SU-DHL-6 (cell line): ENCODE data around the gene CEP128.

Source experiments
- H2AFZ ChIP-seq: fragments of 200-600 bp; sonication (generic); 2 replicates; pipeline ENCODE4 v1.6.1; 2014; ENCODE audit warnings: low read depth, mild to moderate bottlenecking, moderate library complexity, mixed read lengths, antibody characterized with exemption, low read length; ENCODE audit not compliant: severe bottlenecking
- H3F3A ChIP-seq: fragments of 200-600 bp; shearing (Covaris generic); 2 replicates; pipeline ENCODE4 v1.6.0; 2016; ENCODE audit warnings: antibody characterized with exemption, mild to moderate bottlenecking; ENCODE audit not compliant: insufficient read depth
- H3K27ac ChIP-seq: fragments of 200-600 bp; sonication (generic); 2 replicates; pipeline ENCODE4 v1.5.1; 2016; ENCODE audit warnings: low read depth, mild to moderate bottlenecking, low read length, moderate library complexity, mixed read lengths
- H3K27me3 ChIP-seq: fragments of 200-600 bp; sonication (generic), shearing (Covaris generic); 2 replicates; pipeline ENCODE4 v1.6.0; 2014; ENCODE audit warnings: mild to moderate bottlenecking, low read length
- H3K36me3 ChIP-seq: fragments of 200-600 bp; sonication (generic); 2 replicates; pipeline ENCODE4 v1.6.1; 2014; ENCODE audit warnings: mild to moderate bottlenecking, low read length, mixed read lengths
- H3K4me2 ChIP-seq: fragments of 300-600, 200-600 bp; shearing (Covaris generic), sonication (generic); 2 replicates; pipeline ENCODE4 v1.6.0; 2014; ENCODE audit warnings: low read length, low read depth, mild to moderate bottlenecking; ENCODE audit not compliant: poor library complexity, severe bottlenecking
- H3K4me3 ChIP-seq: fragments of 200-600 bp; sonication (generic); 2 replicates; pipeline ENCODE4 v1.5.1; 2014; ENCODE audit warnings: antibody characterized with exemption, low read length, mild to moderate bottlenecking, mixed read lengths; ENCODE audit not compliant: insufficient read depth, poor library complexity, severe bottlenecking
- H3K79me2 ChIP-seq: fragments of 200-600 bp; sonication (generic); 2 replicates; pipeline ENCODE4 v1.6.1; 2014; ENCODE audit warnings: mild to moderate bottlenecking, low read length, moderate library complexity; ENCODE audit not compliant: insufficient read depth
- H3K9ac ChIP-seq: fragments of 200-600 bp; sonication (generic); 2 replicates; pipeline ENCODE4 v1.7.0; 2014; ENCODE audit warnings: mild to moderate bottlenecking, low read length
- H3K9me2 ChIP-seq: fragments of 200-600 bp; sonication (generic); replicated peaks from 2 replicates; pipeline ENCODE4 v1.6.1; 2014; ENCODE audit warnings: low read length; ENCODE audit not compliant: insufficient read depth
- H3K9me3 ChIP-seq: fragments of 200-600 bp; sonication (generic); 2 replicates; pipeline ENCODE4 v1.6.1; 2014; ENCODE audit warnings: low read length, mixed read lengths; ENCODE audit not compliant: insufficient read depth
- H4K20me1 ChIP-seq: fragments of 200-600 bp; sonication (generic); 2 replicates; pipeline ENCODE4 v1.6.1; 2014; ENCODE audit warnings: low read depth, mild to moderate bottlenecking, antibody characterized with exemption, low read length, moderate library complexity, mixed read lengths
- CTCF ChIP-seq: fragments of 200-600 bp; sonication (generic); IDR thresholded peaks from one replicate; pipeline ENCODE4 v1.5.1; 2017; ENCODE audit warnings: antibody characterized with exemption, mild to moderate bottlenecking, low read length, moderate library complexity; ENCODE audit not compliant: insufficient read depth, poor library complexity, severe bottlenecking
- EZH2phosphoT487 ChIP-seq: fragments of 200-600 bp; sonication (generic), shearing (Covaris generic); conservative IDR thresholded peaks from 2 replicates; pipeline ENCODE4 v1.6.1; 2018; ENCODE audit warnings: mild to moderate bottlenecking, antibody characterized with exemption, low read length, moderate library complexity, mixed read lengths

Gene CEP128

DNA sequence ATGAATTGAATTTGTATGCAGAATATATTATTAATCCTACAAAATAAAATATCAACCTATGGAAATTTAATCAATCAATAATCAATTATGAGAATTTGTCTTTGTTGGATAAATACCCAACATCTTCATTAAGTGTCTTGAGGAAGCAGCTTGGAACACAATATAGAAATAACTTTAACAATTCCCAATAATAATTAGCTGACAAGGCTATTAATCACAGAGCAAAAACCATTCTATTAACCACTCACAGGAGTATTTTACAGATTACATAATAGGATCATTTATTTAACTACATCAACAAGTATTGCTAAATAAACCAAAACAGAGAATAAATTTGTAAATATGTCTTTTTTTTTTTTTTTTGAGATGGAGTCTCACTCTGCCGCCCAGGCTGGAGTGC lies 190.3 kb downstream of the CEP128 start:
- Histone ChIP-seq H3K9me3 (no peaks in the 10 kb centered on the region), H3K9me2 (no peaks in the 10 kb centered on the region), H3K27me3 (no peaks in the 10 kb centered on the region), H3K27ac (no peak overlapping the region), H3K79me2 (no peaks in the 10 kb centered on the region), H3K9ac (no peak overlapping the region), H2AFZ (no peak overlapping the region), H3K4me3 (no peak overlapping the region), H3F3A (no peaks in the 10 kb centered on the region), H3K36me3 (no peaks in the 10 kb centered on the region), H3K4me2 (no peak overlapping the region), H4K20me1 (no peaks in the 10 kb centered on the region)
- no peak for TF ChIP-seq CTCF
- TF ChIP-seq EZH2phosphoT487 = no peak

DNA sequence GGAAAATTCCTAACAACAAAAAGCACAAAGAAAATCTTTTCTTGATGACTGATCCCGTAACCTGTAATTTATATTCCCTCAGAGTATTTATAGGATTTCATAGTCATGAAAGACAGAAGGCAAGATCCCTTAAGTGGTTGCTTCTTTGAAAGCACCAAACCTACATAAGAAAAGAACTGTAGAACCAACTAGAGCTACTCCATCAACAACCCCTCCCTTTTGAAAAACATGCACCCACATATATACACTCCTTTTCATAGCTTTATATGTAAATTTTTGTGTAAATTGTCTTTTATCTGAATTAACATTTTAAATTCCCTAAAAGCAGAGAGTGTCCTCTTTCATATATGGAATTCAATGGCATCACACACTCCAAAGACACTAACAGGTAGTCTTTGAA lies 215.3 kb downstream of the CEP128 start:
- H3K36me3 ChIP-seq = no peaks in the 10 kb centered on the region
- H3K4me2 ChIP-seq = no peak overlapping the region
- H3K9me3 ChIP-seq = no peaks in the 10 kb centered on the region
- H3K27ac ChIP-seq = no peak overlapping the region
- no peak overlapping the region for H3K9ac ChIP-seq
- no peaks in the 10 kb centered on the region for H3F3A ChIP-seq
- no peaks in the 10 kb centered on the region for H3K79me2 ChIP-seq
- no peak overlapping the region for H2AFZ ChIP-seq
- no peaks in the 10 kb centered on the region for H4K20me1 ChIP-seq
- H3K27me3 ChIP-seq = no peaks in the 10 kb centered on the region
- H3K4me3 ChIP-seq = no peak overlapping the region
- H3K9me2 ChIP-seq = no peaks in the 10 kb centered on the region
- TF ChIP-seq EZH2phosphoT487 = no peak

DNA sequence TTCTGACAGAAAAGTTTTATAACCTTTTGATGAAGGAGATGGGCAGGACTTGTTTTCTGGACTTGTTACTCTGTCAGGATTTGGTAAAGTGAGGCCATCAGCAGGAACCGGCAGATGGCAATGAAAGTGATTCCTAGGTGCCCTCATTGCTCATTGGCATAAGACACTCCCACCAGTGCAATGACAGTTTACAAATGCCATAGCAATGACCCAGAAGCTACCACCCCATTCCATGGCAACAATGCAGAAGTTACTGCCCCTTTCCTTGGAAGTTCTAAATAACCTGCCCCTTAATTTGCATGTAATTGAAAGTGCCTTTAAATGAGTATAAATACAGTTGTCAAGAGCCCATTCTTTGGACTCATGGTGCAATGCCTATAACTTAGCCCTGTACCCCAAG lies 222.6 kb downstream of the CEP128 start:
- Histone ChIP-seq H3K9me2 (no peaks in the 10 kb centered on the region), H4K20me1 (no peaks in the 10 kb centered on the region), H3K36me3 (no peaks in the 10 kb centered on the region), H2AFZ (no peak overlapping the region), H3F3A (no peaks in the 10 kb centered on the region), H3K4me3 (no peak overlapping the region), H3K79me2 (no peaks in the 10 kb centered on the region), H3K27me3 (no peaks in the 10 kb centered on the region), H3K9me3 (no peaks in the 10 kb centered on the region), H3K4me2 (no peak overlapping the region), H3K9ac (no peak overlapping the region), H3K27ac (no peak overlapping the region)
- no peak for TF ChIP-seq EZH2phosphoT487
- no peak for TF ChIP-seq CTCF

DNA sequence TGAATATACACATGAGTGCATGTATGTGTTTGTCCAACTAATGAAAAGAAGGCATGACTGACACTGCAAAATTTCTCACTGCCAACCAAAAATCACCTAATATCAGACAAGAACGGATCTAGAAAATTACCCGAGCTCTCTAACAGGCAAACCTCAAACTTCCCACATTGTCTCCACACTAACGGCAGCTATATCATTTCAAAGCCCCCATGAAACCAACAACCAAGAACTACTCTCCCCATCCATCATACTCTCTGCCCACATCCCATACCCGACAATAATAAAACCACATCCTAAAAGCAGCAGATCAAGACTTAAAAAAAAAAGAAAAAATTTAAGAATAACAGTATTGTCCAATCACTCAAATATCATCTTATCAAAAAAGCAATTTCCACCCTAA lies 227.1 kb downstream of the CEP128 start:
- H3F3A ChIP-seq = no peaks in the 10 kb centered on the region
- no peak overlapping the region for H3K27ac ChIP-seq
- H3K4me3 ChIP-seq = no peak overlapping the region
- H3K9me3 ChIP-seq = no peaks in the 10 kb centered on the region
- H4K20me1 ChIP-seq = no peaks in the 10 kb centered on the region
- no peaks in the 10 kb centered on the region for H3K79me2 ChIP-seq
- TF ChIP-seq CTCF (no peak), EZH2phosphoT487 (no peak)
- H3K9me2 ChIP-seq = no peaks in the 10 kb centered on the region
- no peaks in the 10 kb centered on the region for H3K36me3 ChIP-seq
- no peak overlapping the region for H2AFZ ChIP-seq
- no peak overlapping the region for H3K4me2 ChIP-seq
- no peak overlapping the region for H3K9ac ChIP-seq
- no peaks in the 10 kb centered on the region for H3K27me3 ChIP-seq
